Activated CD8-positive, alpha-beta memory T cell treated with anti-CD3 and anti-CD28 coated beads for 48 hours (primary cell): Measurements from ENCODE around the gene AMELX.

Experiments used
- DNase-seq, 3 experiments: peaks; one replicate each; pipeline ENCODE4 v3.0.0-alpha.2; 2020; ENCODE audit warnings: low read depth in 2 of 3, low spot score in 2 of 3

AMELX gene

DNA sequence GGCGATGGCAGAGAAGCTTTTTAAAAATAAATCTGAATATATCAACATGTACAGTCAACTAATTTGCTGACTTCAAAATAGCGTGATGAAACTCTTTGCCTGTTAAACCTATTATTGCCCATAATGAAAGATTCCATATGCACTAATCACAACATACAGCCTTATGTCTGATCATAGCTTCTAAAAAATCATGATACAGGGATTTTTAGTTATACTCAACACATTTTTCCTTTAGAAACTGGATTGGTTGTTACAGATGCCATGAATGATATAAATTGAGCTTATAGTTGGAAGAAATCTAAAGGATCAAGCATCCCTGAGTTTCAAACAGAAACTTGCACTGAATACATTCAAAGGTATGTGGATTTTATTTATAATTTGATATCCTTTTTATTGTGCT, at the start of gene AMELX:
TSS of gene AMELX (plus strand) at position 301 of the 400 bp plus-strand sequence. CDS start 1,376 bp downstream, outside the sequence.
- no peak for DNase-seq

DNA sequence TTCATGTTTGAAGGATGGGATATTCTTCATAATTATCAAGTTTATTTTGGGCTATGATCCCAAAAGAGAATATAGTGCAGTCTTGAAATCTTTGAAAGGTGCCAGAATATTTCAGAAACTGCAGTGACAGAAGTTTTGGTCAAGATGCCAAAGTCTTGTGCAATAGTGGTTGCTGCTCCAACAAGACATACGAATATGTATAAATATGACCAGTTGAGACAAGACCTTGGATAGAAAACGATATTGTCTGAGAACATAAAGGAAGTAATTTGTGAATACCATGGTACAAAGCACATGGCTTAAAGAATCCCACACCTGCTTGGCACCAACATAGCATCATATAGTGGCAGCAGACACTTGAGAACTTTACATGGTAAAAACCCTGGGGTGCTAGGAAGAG, 48.6 kb upstream of the AMELX start:
- no peak for DNase-seq

DNA sequence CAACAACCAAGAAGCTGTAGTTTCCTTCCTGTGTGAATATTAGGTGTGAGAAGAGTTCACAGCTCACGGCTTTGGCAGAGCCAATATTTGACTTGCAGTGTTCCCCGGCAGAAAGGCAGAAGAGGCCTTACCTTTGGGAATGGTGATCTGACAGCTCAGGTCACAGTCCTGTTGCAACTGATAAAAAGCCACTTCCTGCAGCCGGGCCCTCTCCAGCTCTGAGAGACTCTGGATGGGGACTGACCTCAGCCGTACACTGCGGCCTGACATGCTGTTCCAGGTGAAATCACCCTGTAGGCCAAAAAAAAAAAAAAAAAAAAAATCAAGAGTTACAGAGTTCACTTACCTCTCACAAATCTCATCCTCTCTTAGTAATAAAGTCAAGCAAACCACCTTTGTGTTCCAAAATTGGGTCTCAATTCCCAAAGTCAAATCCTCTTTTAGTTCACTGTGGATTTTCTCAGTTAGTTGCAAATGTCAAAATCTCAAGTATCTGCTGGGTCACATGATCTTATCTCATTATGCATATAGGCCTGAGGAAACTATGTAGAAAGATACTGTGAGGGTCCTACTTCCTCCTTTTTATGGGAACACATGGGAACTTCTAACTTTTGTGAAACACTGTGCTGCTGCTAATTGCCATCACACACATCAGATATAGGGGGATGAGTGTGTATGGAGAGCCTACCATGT, 38.6 kb upstream of the AMELX start:
- DNase-seq = no peak

DNA sequence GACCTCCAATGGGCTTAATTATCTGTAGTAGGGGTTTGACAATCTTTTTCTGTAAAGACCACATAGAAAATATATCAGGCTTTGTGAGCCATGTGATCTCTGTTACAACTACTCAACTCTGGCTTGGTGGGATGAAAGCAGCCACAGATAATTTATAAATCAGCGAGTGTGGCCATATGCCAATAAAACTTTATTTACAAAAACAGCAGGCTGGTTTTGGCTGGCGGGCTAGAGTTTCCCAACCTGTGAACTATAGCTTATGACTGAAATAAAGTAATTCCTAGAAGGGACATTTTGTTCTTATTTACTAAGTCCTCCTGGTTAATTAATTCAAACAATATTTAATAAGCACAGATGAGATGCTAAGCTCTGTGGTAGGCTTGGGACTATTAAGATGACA, 35.9 kb upstream of the AMELX start:
- DNase-seq = no peak

DNA sequence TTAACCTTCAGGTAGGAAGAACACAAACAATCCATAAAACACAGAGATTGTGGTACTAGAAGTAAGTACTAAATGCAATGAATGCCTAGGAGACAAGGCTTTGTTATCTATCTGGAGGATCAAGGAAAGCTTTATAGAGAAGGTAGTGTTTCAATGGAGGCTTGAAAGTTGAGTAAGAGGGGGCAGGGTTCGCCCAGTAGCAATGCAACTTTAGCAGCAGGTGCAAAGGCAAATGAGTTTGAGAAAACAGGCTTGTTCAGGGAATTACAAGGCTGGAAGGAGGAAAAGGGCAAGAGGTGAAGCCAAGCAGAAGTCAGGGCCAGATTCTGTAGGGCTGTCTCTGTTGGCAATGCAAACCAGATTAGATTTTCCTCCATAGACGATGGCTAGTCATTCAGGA, 35.5 kb upstream of the AMELX start:
- no peak for DNase-seq

DNA sequence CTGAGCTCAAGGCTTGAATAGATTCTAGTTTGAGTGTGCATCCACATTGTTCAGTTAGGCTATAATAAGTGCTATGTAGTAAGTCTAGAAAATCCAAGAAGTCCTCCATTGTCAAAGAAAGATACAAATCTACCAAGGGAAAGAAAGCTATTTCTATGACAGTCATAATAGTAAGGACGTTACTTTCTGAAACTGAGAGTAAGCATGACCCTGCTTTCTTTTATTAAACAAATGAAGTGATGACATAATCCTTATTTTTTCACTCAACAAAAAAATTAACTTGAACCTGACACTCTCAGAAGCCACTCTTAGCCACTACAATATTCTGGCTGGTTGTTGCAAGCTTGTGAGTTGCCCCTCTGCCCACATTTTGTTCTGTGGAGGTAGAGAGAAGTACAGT, 33.8 kb upstream of the AMELX start:
- DNase-seq = no peak

DNA sequence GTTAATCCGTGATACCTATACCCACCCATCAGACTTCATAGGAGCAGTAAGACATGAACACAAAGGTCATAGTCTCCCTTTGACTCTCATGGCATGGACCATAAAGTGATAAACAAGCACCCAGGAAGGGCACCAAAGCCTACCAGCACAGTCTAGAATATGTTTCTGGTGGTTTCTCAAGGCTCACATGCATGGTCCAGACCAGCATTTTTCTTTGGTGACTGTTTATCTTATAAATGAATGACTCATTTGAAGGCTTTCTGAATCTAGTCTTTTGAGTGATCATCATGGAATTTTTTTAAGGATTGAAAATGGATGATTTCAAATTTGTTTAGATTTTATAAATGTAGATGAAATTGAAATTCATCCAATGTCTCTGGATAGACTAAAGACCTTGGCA, 32.0 kb upstream of the AMELX start:
- no peak for DNase-seq

DNA sequence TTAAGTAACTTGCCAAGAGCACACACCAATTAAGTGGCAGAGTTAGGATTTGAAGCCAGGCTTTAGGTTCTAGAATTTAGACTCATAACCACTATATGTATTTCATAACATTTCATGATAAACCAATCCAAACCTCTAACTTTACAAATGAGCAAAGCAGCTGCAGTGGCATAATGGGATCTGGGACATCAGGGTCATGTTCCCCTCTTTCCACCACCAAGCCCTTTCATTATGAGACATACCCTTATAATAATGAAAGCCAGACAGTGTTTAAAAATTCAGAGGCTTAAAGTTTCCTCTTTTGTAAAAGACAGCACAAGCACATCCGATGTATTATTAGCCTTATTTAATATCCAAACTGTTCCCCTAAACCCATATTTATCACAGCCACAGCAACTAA, 28.3 kb upstream of the AMELX start:
- no peak for DNase-seq

DNA sequence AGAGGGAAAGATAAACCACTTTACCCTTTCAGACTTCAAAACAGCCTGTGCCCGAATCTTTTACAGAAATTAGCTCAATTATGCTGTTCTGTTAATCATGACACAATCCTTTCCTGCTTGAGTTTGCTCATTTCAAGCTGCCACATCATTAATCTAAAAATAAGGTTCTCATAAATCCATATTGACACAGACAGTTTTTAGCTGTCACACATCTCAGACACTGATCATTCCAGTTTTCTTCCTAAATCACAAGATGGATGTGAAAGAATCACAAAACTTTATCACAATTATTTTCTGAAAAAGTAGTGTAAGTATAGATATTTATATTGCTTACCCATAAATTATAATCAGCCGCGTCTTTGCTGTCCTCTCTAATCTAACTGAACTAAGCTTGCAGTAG, 27.9 kb upstream of the AMELX start:
- DNase-seq = no peak

DNA sequence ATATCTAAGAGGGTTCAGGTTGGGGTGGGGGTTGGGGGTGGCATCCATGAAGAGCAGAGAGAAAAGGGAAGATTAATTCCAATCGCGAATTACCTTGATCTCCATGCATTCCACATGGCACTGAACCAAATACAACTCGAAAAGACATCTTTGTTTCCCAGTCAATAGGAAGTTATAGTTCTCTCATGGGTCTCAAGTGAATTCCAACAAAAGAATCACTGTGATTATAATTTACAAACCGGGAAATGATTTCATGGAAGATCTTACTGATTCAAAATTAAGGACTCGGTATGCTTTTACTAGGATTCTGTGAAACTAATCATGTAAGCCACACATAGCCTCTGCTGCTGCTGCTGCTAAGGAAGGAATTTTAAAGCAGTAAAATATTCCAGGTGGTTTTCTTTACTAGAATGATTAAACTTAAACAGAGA, 26.6 kb upstream of the AMELX start:
- DNase-seq = no peak

DNA sequence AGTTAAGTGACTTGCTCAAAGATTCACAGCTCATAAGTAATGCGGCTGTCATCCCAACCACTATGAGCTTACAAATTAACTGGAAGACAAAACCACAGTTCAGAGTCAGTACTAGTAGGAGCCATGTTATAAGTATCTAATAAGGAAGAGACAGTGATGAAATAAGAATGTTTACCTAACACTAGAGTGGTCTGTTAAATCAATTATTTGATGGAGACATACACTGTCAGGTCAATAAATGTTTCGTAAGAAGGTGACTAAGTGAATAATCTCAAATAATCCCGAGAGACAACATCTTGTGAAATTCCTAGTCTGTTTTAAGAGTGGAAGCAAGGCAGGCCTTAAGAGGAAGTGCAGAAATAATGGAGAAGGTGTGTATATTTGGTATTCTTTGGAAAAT, 25.8 kb upstream of the AMELX start:
- no peak for DNase-seq

DNA sequence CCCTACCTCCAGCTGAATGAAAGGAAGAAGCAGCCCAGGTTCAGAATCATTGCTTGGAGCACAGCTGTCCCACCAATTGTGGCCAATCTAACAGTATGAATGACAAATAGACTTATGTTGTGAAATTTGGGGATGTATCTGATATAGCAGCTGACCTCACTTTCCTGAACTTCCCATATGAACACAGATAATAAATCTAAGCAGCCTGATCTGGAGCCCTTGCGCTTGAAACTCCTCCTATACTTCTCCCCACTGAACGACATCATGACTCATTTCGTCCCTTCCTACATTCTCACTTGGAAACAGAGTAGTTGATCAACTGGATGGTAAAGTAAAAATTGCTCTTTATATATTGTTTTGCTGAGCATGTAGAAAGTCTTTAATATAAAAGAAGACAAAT, 24.2 kb upstream of the AMELX start:
- DNase-seq = no peak

DNA sequence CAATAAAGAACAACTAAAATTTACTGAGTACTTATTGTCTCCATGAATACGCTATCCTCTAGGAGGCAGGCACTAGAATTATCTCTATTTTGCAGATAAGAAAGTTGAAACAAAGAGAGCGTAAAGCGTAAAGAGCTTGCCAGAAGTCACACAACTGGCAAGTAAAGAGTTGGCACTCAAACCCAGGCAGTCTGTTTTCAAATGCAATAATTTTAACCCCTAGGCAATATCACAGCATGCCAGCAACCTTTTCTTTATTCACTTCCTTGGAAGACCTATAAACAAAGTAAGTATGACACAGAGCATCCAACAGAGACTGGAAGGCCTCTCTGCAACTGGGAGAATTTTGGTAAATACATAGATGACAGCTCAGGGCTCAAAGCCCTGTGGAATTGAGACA, 23.2 kb upstream of the AMELX start:
- no peak for DNase-seq

DNA sequence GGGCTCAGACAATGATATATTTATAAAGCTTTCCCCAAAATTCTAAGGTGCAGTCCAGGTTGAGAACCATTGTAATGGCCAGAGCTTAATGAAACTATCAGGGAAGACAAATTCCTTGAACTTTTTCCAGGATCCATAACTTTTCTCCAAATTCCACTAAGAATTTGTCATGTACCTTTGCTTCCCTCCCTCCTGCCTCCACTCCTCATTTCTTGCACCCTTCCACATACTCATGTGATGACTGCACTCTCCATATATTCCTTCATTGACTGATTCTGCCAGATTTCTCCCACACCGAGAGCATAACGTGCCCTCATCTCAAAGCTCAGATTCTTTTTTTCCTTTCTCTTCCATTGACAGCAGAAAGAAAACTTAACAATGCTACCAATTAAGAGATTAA, 20.9 kb upstream of the AMELX start:
- no peak for DNase-seq

DNA sequence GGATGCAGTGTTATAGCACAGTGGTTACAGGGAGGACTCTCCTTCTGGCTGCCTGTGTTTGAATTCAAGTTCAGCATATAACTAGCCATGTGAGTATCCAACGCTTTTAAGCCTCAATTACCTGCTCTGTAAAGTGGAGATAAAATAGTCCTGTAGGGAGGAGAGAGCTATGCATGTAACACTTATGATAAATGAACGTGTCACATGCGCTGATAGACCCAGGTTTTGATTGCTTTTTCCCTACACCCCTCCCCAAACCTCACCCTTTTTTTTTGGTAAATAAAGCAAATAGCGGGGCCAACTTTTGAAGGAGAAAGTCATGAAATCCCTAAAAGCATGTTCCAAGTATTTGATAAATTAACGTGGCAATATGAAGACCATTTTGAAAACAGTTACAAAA, 20.4 kb upstream of the AMELX start:
- DNase-seq = no peak

DNA sequence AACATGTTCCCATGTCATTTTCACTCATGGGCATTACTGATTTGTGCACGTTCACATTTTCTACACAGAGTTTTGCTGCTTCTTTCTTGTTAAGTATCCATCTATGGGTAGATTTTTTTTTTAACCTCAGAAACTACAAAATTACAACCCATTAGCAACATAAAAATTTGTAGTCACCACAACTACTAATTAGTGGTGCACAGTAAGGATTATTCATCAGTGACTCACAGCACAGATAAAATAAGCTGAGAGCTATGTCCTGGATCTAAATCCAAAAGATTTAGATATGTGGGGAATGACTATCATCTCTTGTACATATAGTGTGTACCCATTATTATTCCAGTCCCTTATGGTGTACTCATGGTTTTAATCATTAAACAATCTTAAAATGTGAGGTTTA, 19.7 kb upstream of the AMELX start:
- no peak for DNase-seq

DNA sequence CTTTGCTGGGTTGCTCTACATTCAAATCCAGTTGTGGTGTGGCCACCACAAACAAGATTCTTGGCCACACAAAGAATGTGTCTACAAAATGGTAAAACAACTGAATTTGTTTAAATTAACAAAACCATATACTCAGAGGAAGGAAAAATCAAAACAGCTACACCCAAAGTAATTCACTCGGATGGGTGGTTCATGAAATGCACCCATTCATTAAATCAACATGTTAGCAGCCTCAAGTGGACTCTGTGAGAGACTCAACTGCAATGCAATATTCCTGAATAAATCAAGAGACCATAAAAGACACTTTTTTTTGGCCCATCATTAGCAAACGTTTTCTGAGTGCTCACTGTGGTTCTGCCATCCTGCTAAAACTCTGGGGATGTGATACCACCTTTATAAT, 11.2 kb upstream of the AMELX start:
- no peak for DNase-seq

DNA sequence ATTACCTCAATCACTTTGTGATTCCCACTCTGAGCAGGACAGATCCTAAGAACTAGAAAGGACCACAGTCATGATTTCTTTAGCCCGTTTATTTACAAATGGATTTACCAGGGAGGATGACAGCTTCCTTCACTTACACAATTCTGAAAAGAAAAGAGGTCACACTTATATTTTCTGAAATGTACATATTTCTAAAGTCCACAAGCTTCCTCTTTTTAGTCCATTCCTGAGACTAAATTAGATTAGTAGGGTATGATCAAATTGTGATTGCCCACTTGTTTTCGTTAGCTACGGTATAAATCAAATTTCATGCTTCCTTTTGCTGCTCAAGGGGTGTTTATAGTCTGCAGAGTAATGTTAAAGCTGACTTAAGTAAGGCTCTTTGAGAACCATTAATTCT, 7.6 kb upstream of the AMELX start:
- no peak for DNase-seq

DNA sequence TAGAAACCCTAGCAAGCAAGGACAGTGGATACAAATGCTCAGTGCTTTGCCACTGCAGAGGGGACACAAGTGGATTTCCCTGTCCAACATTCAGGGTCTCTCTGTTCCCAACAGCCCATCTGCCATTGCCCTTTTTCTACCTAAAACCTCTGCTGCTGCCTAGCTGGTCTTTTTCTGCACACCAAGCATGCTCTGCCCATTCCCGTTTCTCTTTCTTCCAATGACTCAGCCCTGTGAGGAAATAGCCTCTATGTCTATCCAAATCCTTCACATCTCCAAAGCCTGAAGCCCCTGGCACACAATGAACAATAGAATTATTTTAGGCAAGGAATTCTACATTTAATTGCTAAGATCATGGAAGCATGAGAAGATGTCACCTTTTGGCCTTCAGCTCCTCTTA, 5.7 kb upstream of the AMELX start:
- DNase-seq = no peak

DNA sequence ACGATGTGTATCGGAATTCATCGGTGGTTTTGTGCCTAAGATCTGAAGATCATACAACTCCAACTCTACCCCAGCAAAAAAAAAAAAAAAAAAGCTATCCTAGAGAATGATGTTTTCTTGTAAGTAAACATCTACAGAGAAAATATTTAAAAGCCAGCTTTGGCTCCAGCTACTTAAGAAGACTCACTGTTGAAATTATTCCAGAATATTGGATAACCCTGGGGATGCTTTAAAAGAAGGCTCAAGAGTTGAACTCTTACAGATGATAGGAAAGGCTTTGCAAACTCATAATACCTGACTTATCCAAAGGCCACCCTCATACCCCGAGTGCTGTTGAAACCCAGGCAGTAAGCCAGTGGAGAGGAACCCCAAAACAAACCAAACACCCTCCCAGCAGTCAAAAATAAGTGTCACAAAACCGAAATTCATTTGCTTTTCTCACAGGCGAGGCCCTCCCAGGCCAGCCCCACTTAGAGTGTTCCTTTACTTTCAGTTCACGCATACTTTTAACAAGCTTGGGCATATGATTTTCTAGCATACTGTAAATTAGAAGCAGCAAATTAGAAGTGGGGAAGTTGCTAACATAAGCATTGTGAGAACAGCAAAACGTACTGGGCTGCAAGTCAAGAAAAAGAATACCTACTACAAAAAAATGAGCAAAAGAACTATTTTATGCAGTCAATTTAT, 2.7 kb upstream of the AMELX start:
- no peak for DNase-seq

DNA sequence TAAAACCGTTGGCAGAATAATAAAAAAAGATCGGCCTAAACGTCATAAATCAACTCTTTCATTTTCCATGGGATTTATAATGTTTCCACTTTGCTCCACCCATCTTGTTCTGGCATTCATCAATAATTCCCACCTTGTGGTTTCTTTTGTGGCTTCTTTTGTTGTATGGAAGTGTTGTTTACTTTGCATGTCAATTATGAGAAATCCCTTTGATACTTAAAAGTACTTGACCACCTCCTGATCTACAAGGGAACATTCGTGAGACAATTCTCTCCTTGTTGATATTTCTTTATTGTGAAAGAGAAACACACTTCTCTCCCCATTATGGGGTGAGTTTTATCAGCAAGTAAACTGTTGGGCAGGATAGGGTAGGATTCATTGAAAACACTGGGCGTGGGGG, 2.8 kb downstream of the AMELX start:
- DNase-seq = no peak

DNA sequence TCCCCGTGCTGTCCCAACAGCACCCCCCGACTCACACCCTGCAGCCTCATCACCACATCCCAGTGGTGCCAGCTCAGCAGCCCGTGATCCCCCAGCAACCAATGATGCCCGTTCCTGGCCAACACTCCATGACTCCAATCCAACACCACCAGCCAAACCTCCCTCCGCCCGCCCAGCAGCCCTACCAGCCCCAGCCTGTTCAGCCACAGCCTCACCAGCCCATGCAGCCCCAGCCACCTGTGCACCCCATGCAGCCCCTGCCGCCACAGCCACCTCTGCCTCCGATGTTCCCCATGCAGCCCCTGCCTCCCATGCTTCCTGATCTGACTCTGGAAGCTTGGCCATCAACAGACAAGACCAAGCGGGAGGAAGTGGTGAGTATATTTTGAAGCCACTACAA, 5.4 kb downstream of the AMELX start:
- no peak for DNase-seq

DNA sequence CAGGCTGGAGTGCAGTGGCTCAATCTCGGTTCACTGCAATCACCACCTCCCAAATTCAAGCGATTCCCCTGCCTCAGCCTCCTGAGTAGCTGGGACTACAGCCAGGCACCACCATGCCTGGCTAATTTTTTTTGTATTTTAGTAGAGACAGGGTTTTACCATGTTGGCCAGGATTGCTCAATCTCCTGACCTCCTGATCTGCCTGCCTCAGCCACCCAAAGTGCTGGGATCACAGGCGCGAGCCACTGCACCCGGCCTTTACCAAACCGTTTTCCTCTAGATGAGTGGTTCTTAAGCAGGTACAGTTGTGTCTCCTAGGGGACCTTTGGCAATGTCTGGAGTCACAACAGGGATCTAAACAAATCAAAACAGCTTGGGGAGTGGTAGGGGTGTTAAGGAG, 11.6 kb downstream of the AMELX start:
- no peak for DNase-seq
